Cardiac muscle cell (in vitro differentiated cells and primary cell): Measurements from ENCODE around the gene DOCK2. TPM values are rescaled to one million over a fixed set of nuclear protein-coding genes. Genes with fewer than 3 reads are reported as not detected.
A peak's percentile ranks its signal among the peaks of the same experiment; 100 is the strongest.

Experiments
- DNase-seq, 2 donors: peaks; one replicate each; pipeline versions ENCODE4 v3.0.0 to v3.0.0-alpha.2; 2010 to 2017; ENCODE audit warnings: low read depth in 1 of 2, low spot score in 1 of 2
- H3K27ac ChIP-seq: fragments of 200-600 bp; sonication (generic); 2 replicates; pipeline ENCODE4 v1.5.1; 2016
- H3K27me3 ChIP-seq: fragments of 200-600 bp; sonication (generic); 2 replicates; pipeline ENCODE4 v1.6.0; 2016; ENCODE audit warnings: control low read depth
- H3K36me3 ChIP-seq: fragments of 200-600 bp; sonication (generic); 2 replicates; pipeline ENCODE4 v1.5.1; 2016; ENCODE audit warnings: control low read depth
- H3K4me1 ChIP-seq: fragments of 200-600 bp; sonication (generic); 2 replicates; pipeline ENCODE4 v1.8.1; 2017; ENCODE audit warnings: low read depth, mild to moderate bottlenecking, mixed run types
- H3K4me3 ChIP-seq: fragments of 200-600 bp; sonication (generic); 2 replicates; pipeline ENCODE4 v1.5.1; 2016; ENCODE audit warnings: mild to moderate bottlenecking
- H3K9me3 ChIP-seq: fragments of 200-600 bp; sonication (generic); 2 replicates; pipeline ENCODE4 v1.5.1; 2017; ENCODE audit warnings: low read depth, mild to moderate bottlenecking, control low read depth
- polyA plus RNA-seq: library from polyadenylated mRNA; unstranded; fragments of >200 nt; fragmentation: Nextera tagmentation; extraction: Ambion mirVana; gene quantifications from 2 replicates; pipeline ENCODE4 v1.2.1, GENCODE V29; 2016
- total RNA-seq: library from RNA; depleted of rRNA; stranded (reverse); fragments of >200 nt; gene quantifications from 2 replicates; pipeline ENCODE4 v1.2.3, GENCODE V29; 2016
- TF ChIP-seq, protein P1 (sequence below): IDR thresholded peaks from 2 replicates; pipeline ENCODE4 v1.5.1; 2012; ENCODE audit warnings: low read depth, mild to moderate bottlenecking, low read length

DOCK2 gene
- total and polyA plus RNA-seq, 2 experiments from 2014 or later: 3.3 to 6.5 TPM

DNA sequence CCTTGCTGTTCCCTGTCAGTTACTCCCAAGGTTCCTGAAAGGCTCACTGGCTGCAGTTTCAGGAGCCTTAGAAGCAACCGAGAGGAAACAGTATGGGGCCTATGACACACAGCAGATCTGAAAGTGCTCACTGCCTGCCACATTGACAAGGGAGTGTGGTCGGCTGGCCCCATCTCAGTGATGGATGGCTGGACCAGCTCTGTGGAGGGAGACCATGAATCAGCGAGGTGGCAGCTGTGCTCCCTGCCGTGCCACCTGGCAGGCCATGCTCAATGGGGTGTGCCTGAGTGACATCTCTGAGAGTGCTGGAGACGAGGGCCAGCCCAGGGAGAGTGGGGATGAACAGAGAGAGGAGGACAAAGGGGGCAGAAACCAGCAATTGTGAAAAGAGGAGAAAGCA lies 49.1 kb downstream of the DOCK2 start:
- Histone ChIP-seq H3K36me3 (no peaks in the 10 kb centered on the region), H3K4me3 (no peak overlapping the region), H3K4me1 (no peaks in the 10 kb centered on the region), H3K9me3 (no peaks in the 10 kb centered on the region), H3K27me3 (no peaks in the 10 kb centered on the region), H3K27ac (no peak overlapping the region)
- no peak for DNase-seq
- TF ChIP-seq, protein P1, sequence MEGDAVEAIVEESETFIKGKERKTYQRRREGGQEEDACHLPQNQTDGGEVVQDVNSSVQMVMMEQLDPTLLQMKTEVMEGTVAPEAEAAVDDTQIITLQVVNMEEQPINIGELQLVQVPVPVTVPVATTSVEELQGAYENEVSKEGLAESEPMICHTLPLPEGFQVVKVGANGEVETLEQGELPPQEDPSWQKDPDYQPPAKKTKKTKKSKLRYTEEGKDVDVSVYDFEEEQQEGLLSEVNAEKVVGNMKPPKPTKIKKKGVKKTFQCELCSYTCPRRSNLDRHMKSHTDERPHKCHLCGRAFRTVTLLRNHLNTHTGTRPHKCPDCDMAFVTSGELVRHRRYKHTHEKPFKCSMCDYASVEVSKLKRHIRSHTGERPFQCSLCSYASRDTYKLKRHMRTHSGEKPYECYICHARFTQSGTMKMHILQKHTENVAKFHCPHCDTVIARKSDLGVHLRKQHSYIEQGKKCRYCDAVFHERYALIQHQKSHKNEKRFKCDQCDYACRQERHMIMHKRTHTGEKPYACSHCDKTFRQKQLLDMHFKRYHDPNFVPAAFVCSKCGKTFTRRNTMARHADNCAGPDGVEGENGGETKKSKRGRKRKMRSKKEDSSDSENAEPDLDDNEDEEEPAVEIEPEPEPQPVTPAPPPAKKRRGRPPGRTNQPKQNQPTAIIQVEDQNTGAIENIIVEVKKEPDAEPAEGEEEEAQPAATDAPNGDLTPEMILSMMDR: no peak

DNA sequence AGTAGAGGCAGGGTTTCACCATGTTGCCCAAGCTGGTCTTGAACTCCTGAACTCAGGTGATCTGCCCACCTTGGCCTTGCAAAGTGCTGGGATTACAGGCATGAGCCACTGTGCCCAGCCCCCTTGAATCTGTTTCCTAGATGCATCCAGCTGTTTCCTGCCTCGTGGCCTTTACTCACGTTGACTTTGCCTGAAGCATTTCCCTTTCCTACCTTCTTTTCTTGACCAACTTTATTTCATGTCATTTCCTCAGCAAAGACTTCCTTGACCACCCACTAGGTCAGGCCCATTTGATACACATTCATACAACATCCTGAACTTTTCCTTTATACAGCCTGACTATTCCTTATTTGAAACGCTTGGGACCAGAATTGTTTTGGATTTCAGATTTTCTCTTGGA lies 51.0 kb downstream of the DOCK2 start:
- Histone ChIP-seq H3K36me3 (no peaks in the 10 kb centered on the region), H3K27ac (no peak overlapping the region), H3K4me3 (no peak overlapping the region), H3K9me3 (no peaks in the 10 kb centered on the region), H3K4me1 (no peaks in the 10 kb centered on the region), H3K27me3 (no peaks in the 10 kb centered on the region)
- no peak for DNase-seq
- TF ChIP-seq, protein P1: no peak

DNA sequence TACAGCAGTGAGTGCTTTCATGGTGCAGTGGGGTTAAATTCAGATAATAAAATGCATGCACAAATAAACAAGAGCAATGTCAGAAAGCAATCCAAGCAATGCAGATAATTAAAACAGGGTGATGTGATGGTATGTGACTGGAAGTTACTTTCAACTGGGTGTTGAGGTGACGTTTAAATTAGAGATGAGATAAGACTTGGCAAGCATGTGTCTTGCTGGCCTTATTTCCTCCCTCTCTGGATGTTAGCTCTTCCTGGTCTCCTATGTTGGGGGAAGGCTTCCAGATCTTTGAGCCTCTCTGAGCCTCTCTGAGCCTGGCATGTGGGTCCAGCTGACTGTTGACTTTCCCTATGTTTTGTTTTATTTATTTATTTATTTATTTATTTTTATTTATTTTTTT lies 54.4 kb downstream of the DOCK2 start:
- Histone ChIP-seq H3K4me1 (no peaks in the 10 kb centered on the region), H3K9me3 (no peaks in the 10 kb centered on the region), H3K27ac (no peak overlapping the region), H3K27me3 (no peaks in the 10 kb centered on the region), H3K36me3 (no peaks in the 10 kb centered on the region), H3K4me3 (no peak overlapping the region)
- TF ChIP-seq, protein P1: no peak
- DNase-seq: peak in 1 of 2 donors; percentile 29

DNA sequence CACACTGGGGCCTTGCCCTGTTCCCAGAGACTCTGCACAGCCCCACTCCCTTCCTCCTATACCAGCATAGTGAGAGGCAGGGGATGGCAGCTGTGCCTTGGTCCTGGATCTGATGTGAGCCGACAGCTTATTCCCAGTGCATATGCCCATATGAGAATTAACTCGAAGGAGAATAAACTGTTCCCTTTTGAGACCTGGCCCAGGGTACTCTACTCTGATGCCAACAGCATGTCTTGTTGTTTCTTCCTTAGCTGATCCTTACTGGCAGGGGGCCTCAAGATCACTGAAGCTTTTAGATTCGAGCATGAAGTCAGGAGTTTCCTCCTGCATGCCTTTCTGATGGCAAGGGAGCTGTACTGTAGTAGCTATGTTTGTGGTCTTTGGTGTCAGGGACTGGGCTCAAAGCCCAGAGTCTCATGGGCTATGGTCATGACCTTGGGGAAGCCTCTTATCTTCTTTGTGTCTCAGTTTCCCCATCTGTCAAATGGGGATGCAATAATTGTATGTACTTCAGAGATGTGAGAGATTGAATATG lies 57.1 kb downstream of the DOCK2 start:
- H3K36me3 ChIP-seq: no peaks in the 10 kb centered on the region
- DNase-seq: peak in 1 of 2 donors; percentile 26
- no peaks in the 10 kb centered on the region for H3K27me3 ChIP-seq
- H3K9me3 ChIP-seq: no peaks in the 10 kb centered on the region
- H3K4me1 ChIP-seq: no peaks in the 10 kb centered on the region
- TF ChIP-seq, protein P1: no peak
- H3K4me3 ChIP-seq: no peak overlapping the region
- no peak overlapping the region for H3K27ac ChIP-seq

DNA sequence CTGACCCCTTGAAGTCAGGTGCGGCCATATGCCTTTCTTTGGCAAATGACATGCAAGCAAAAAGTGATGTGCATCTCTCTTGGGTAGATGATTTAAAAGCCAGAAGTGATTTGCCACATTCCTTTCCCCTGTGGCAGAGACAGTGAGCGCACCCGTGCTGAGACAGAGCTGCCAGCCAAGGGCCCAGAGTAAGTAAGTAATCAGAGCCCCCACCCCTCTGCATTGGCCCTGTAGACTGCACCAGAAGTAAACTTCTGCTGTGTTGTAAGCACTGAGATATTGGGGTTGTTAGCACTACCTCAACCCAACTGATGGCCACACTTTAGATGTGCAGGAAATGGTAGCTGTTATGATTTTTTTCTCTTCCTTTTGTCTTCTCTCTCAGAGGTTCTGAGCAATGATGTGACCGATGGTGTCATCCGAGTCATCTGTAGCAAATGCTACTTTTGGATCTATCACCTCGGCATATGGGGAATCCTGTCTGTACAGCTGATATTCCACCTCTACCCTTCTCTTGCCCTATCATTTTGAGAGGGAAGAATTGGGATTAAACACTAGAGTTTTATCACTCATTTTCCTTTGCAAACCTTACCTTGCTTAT lies 58.0 kb downstream of the DOCK2 start:
- Histone ChIP-seq H3K27me3 (peaks cover 4% of the 10 kb centered on the region), H3K4me3 (no peak overlapping the region), H3K27ac (no peak overlapping the region), H3K36me3 (no peaks in the 10 kb centered on the region), H3K9me3 (no peaks in the 10 kb centered on the region), H3K4me1 (no peaks in the 10 kb centered on the region)
- TF ChIP-seq, protein P1: no peak
- no peak for DNase-seq
